GM19193 (cell line): Measurements from ENCODE around the gene VWA1.
A peak's percentile ranks its signal among the peaks of the same experiment; 100 is the strongest.

ENCODE experiments used
- POLR2A ChIP-seq: IDR thresholded peaks from 4 replicates; pipeline ENCODE4 v1.6.1; 2011; ENCODE audit not compliant: insufficient read depth, insufficient read length; ENCODE audit errors: extremely low read depth

VWA1 gene

GRCh38 chr1:1470626-1471388 is 35.3 kb downstream of the VWA1 start:
- TF ChIP-seq POLR2A, result no peak

GRCh38 chr1:1471389-1472052 is 36.0 kb downstream of the VWA1 start, which contains the start of gene ATAD3B:
ATAD3B (plus strand) TSS chr1:1471765; CDS start chr1:1471885, 120 bp downstream.
- peak; percentile 59 for TF ChIP-seq POLR2A

- TF ChIP-seq POLR2A, result no peak
Measured at GRCh38 chr1:1477206-1477605, 41.7 kb downstream of the VWA1 start.

- no peak for TF ChIP-seq POLR2A
Measured at GRCh38 chr1:1479547-1480487, 44.3 kb downstream of the VWA1 start.

GRCh38 chr1:1482856-1483255 is 47.4 kb downstream of the VWA1 start:
- no peak for TF ChIP-seq POLR2A

- no peak for TF ChIP-seq POLR2A
Measured at GRCh38 chr1:1483714-1484113, 48.2 kb downstream of the VWA1 start.

- no peak for TF ChIP-seq POLR2A
Measured at GRCh38 chr1:1487701-1488100, 52.2 kb downstream of the VWA1 start.

GRCh38 chr1:1489231-1489630 is 53.7 kb downstream of the VWA1 start:
- TF ChIP-seq POLR2A, result no peak

GRCh38 chr1:1489861-1490260 is 54.4 kb downstream of the VWA1 start:
- no peak for TF ChIP-seq POLR2A

GRCh38 chr1:1490633-1491230 is 55.2 kb downstream of the VWA1 start:
- TF ChIP-seq POLR2A, result no peak

GRCh38 chr1:1491601-1492000 is 56.1 kb downstream of the VWA1 start:
- TF ChIP-seq POLR2A, result no peak
